GM18498 (cell line): ENCODE measurements around the gene CCDC182.

Source experiments
- ATAC-seq: cut with Tn5 transposase; IDR thresholded peaks from one replicate; pipeline ENCODE4 v1.9.1; 2021; ENCODE audit warnings: mild to moderate bottlenecking, moderate library complexity; ENCODE audit not compliant: unreplicated experiment

The CCDC182 gene

DNA sequence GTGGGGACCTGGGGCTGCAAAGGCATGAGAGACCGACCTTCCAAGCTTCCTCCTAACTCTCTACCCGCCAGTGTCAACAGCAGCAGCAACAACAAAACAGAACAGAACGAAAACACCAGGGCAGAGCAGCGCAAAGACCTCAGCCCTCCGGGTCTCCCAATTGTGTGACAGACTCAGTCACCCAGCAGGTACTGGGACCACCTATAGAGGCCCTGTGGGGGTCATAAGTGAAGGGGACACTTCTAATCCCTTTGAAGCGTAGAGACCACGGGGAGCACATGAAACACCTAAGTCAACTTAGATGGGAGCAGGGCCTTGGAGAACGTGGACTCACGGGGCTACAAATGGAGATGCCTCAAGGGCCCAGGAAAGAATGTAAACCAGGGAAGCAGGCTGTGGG is 12.6 kb upstream of the CCDC182 start:
- no peak for ATAC-seq

DNA sequence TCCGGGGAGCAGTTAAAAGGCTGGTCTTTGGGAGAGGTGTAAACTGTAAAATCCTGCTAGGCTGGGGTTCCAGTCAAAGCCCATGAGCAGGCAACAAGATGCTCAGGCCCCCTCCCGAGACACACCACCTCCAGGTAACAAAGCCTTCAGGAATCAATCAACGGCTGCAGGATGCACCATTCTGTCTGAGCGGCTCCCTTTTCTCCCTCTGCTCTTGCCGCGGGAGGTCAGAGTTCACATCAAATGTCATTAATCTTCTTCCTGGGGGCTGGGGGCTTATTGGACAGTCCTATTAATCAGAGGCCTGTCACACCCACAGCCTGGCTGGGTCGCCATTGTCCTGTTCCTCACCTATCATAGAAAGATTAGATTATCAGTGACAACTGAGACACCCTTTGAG is 11.9 kb upstream of the CCDC182 start:
- no peak for ATAC-seq

DNA sequence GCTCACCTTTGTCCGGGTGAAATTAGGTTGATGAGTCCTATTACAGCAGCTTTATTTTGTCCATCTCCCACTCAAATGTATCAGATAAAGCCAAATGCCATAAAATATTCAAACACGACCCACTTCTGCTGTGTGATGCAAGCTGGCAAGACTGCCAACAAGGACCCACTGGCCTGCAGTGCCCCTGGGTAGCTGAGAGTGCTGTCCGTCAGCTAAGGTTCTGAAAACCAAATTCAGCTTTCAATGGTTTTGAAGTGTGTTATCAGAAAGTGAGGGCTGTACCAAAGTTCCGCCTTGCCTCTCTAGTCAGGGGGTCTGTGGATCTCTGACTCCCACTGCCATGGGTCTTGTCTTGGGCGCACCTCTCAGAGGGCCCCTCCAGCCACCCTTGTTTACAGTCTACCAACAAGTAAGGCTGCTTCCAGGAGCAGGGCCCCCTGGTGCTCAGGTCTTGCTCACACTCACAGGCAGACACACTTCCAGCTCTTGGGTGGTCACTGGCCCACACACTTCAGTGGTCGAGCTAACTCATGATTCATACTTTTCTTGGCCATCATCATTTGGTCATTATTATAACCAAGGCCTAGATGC is 10.5 kb upstream of the CCDC182 start:
- no peak for ATAC-seq

GRCh38 chr17:57752031-57752905 is 7.2 kb upstream of the CCDC182 start:
- ATAC-seq: no peak

- ATAC-seq: no peak
These were observed 6.4 kb upstream of the CCDC182 start for GRCh38 chr17:57751348-57751971.

DNA sequence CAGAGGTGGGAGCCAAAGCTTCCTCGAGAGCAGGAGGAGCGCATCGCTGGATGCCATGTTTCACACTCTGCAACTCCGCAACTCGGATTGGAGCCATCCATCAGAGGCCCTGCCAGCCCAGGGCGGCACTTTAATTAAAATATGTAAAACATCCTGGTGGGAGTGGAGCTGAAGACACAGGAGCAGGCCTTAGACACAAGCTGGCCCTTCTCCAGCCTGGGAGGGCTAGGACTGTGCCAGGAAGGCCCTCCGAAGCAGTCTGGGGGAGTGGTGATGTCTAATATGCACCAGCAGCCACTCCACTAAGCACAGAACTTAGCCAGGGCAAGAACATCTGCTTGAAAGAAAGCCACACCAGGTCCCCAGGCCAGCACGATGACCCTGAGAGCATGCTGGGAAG is 5.8 kb upstream of the CCDC182 start:
- no peak for ATAC-seq

GRCh38 chr17:57750109-57750871 is 5.2 kb upstream of the CCDC182 start:
- no peak for ATAC-seq

GRCh38 chr17:57749701-57750100 is 4.6 kb upstream of the CCDC182 start:
- ATAC-seq: no peak

GRCh38 chr17:57747221-57748017 is 2.3 kb upstream of the CCDC182 start:
- ATAC-seq: no peak

- no peak for ATAC-seq
These were observed 1.1 kb upstream of the CCDC182 start for GRCh38 chr17:57746221-57746620.

GRCh38 chr17:57744195-57745170 is 616 bp downstream of the CCDC182 start:
- no peak for ATAC-seq

DNA sequence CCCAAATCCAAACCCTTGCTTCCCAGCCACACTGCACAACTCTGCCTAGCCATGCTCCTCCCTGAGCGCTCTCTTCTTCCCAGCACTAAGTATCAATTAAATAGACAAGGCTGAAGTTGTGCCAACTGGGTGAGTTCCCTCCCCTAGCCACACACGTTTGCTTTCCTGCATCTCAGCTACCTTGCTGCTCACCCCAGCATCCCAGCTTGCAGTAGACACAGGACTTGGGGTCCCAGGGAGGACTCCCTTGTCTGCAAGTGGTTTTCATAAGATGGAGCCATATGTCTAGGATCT is 4.9 kb downstream of the CCDC182 start:
- no peak for ATAC-seq

DNA sequence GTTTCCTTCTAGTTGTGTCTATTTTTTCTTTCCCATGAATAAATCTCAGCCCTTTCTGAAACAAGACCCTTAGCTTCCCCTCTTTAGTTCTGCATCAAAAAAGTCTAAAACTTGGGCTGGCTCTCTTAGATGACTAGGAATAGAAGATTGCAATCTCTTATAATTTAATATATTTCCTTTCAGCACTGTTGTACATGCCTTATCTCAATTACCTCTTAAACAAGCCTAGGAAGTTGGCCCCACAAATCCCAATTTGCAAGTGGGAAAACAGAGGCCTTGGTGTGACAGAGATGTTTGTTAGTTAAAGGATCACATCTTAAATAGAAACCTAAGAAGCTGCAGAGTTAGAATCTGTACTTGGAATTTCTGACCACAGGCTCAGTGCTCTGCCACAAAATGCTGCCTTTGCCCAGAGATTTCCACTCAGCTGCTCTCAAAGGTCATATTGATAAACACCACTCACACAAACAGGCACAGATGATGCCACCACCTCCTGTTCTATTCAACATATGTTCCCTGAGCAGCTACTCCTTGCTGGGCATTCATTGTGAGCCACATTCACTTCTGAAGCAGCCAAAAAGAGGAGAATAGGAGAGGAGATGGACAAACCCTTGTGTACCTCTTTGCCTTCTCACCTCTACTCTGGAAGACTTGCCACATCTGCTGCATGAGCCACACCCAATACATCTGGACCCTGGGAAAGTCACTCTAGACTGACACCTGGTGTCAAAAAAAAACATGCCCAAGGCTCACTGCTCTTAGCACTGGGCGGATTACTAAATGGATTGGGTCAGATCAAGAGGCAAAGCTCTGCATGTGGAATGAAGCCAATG is 5.5 kb downstream of the CCDC182 start:
- ATAC-seq: no peak

- ATAC-seq: no peak
These were observed 7.6 kb downstream of the CCDC182 start for GRCh38 chr17:57737450-57737849.

DNA sequence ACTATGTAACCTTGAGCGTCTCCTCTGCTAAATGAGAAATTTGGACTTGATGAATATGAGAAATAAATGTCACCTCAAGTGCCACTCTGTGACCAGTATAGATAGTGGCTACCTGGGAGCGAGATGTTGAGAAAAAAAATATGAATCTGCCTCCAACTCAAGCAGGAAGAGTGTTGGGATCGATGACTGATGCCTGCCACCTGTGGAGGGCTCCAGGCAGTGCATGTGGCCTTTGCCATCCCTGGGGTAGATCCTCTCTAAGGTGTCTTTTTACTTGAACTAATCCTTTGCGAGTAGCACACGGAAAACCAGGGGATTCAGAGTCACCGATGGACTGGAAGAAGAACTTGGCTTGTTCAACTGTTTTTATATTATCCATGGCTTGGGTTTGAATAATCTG is 9.4 kb downstream of the CCDC182 start:
- ATAC-seq: no peak

GRCh38 chr17:57735230-57735629 is 9.9 kb downstream of the CCDC182 start:
- ATAC-seq: no peak

DNA sequence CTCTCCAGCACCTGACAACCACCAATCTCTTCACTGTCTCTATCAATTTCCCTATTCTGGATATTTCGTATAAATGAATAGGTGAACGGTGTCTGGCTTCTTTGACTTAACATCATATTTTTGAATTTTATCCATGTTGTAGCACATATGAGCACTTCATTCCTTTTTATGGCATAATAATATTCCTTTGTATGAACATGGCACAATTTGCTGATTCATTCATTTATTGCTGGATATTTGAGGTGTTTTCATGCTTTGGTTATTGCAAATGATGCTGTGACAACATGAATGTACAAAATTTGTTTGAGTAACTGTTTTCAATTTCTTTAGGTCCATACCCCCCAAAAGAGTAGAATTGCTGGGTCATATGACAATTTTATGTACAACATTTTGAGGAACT is 12.0 kb downstream of the CCDC182 start:
- no peak for ATAC-seq

- no peak for ATAC-seq
These were observed 13.0 kb downstream of the CCDC182 start for GRCh38 chr17:57732062-57732461.
